NCI-H69 (cell line): Measurements from ENCODE around the gene UBE4B.
"Not testable (repeated sequence)": the region's sequence is repeated elsewhere in the genome, so short reads cannot be mapped to it uniquely, and the experiment has no call there.

Experiments
- DNase-seq: peaks from one replicate; lab custom pipeline; 2025; lab: John Stamatoyannopoulos, UW

UBE4B gene

DNA sequence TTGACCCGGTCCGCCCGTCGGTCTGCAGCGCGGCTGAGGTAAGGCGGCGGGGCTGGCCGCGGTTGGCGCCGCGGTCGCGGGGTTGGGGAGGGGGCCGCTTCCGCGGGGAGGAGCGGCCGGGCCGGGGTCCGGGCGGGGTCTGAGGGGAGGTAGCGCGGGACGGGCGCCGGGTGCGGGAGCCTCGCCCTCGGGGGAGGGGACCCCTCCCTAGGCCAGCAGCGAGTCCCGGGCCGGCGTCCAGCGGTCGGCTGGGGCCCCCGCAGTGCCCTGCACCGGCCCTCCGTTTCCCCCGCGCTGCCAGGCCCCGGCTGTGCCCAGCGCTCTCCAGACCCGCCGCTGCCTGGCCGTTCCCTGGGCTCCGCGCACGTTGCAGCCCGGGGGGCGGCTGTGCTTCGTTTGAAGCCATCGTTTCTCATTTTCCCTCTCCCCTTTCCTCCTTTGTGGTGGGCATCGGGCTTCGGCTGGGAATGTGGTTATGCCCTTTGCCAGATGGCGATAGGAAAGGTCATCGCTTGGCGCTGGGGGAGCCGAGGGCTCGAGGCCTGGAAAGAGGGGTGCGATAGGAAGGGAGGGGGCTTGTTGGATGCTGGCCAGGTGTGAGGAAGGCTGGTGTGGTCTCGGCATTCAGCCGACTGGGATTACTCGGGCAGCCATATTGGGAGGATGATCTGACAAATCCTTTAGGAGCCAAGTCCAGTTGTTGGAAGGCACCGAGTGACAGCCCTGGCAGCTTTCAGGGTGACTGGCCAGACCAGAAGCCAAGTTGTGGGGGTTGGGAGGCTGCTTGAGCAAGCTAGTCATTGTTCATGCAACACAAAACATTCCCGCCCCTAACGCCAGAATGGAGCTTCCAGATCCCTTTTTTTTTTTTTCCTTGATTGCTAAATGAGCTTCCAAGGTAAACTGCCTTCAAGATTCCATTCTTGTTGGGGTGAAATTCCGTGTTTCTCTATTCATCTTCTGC lies 178.4 kb downstream of the UBE4B start:
- peak; percentile 58 for DNase-seq

DNA sequence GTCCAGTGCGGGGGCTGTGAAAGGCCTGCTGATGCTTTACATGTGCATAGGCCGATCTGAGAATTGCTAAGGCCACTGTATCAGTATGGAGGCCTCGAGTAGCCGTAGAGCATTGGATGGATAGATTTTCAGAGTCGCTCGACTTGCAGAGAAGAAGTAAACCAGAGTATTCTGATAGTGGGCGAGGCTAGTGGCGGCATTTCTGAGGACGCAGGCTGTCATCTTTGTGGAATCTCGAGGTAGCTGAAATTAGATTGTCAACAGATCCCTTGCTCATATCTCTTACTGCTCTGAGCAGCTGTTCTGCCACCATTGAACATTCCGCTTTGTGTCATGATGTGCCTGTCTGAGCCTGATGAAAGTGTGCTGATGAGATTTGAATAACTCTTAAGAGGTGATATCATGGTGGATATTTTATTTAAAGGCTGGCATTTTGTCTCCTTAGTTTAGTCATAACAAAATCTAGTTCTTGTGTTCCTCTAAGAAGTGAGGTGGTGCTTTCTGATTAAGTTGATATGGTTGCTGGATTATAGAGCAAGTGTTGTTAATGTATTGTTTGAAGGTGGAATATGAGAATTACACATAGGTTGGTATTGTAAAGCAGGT lies 179.2 kb downstream of the UBE4B start:
- peak; percentile 44 for DNase-seq

DNA sequence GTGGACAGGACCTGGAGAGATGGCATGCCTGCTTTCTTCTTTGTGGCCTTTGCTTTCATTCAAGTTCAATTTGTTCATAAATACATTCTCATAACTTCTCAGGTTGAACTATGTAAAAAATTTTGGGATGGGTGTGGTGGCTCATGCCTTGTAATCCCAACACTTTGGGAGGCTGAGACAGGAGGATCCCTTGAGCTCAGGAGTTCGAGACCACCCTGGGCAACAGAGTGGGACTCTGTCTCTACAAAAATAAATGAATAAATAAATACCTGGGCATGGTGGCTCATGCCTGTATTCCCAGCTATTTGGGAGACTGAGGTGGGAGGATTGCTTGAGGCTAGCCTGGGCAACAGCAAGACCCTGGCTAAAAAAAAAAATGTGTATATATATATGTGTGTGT lies 179.7 kb downstream of the UBE4B start:
- no peak for DNase-seq

DNA sequence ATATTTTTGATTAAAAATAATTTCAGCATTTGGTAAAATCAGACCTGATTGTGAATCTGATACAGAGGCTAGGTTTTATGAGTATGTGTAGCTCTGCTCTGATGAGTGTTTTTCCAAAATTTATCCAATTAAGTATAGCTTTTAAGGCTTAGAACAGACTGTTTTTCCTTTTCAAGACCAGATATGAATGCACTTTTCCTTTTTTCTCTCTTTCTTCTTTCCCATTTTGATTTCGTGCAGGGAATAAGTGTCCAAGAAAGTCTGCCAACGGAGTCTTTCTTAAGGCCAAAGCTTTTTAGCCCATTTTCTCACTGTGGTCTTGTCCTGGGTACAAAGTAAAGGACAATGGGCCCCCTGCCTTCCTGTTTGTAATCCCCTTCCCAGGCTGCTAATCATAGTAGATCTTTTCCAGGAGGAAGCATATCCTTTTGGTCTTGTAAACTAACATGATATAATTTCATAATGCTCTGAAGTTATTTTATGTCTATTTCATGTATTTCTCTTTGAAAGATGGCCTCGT lies 180.5 kb downstream of the UBE4B start:
- peak; percentile 5 for DNase-seq

DNA sequence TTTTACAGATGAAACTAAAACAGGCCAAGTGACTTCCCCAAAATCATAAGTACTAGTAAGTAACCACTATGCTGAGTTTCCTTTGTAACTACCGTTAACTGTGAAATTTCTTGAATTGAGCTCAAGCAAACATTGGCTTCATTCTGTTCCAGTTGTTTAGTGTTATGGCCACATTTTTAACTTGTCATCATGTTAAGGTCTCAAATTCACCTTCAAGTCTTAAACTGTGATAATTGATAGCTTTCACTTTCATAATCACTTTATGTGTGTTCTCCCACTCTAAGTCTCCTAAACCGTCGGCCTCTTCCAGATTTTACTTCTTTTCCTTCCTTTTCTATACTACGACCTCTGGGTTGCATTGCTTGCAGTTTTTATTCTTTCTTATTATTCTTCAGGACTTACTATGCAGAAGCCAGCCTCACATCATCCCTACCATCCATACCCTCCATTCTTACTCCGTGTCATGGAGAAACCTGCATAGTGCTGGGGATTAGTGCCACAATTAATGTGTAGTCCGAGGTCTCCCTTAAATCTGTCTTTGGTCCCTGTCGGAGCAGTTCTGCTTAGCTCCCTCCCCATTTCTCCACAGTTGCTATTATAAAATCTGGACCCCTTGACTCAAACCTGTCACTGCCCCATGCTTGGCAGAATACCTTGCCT lies 183.5 kb downstream of the UBE4B start:
- no peak for DNase-seq

DNA sequence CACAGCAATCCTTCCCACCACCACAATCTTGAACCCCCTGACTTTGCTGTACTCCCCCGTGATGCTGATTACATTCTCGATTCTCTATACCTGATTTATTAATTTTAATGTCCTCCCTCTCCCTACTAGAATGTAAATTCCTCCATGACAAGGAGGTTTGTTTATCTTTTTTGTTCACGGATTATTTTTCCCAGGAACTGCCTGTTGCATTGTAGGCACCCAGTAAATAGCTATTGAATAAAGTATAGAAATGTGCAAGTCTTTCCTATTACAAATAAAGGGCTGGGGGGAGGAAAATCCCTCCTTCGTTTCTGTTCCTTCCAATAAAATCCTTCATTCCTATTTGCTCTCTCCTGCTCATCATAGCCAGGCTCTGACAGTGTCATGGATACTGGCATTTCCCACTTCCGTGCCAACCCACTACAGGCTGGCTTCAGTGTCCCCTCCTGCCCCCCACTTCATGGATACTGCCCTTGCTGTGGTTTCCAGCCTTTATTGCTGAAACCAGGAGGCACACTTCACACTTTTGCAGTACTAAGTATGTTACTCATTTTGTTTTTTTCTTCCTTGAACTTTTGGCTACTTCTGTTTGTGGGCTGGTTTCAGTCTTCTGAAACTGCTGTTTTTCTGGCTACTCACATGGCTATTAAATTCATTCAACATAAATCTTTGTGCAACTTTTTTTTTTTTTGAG lies 185.1 kb downstream of the UBE4B start:
- no peak for DNase-seq

DNA sequence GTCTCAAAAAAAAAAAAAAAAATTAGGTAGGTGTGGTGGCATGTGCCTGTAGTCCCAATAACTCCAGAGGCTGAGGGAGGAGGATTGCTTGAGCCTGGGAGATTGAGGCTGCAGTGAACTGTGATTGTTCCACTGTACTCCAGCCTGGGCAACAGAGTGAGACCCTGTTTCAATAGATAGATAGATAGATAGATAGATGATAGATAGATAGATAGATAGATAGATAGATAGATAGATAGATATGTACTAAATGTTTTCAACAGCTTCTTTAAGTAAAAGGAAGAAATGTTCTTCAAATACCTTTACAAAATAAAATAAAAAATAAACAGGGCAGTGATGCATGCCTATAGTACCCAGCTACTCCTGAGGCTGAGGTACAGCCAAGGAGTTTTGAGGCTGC lies 187.4 kb downstream of the UBE4B start:
- no peak for DNase-seq

DNA sequence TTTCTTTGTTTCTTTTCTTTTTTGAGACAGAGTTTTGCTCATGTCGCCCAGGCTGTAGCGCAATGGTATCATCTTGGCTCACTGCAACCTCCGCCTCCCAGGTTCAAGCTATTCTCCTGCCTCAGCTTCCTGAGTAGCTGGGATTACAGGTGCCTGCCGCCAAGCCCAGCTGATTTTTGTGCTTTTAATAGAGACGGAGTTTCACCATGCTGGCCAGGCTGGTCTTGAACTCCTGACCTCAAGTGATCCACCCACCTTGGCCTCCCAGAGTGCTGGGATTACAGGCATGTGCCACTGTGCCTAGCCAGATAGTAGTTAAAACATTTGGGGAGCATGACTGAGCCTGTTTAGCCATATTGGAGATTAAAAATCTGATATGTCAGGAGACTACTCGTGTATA lies 187.9 kb downstream of the UBE4B start:
- not testable (repeated sequence) for DNase-seq

DNA sequence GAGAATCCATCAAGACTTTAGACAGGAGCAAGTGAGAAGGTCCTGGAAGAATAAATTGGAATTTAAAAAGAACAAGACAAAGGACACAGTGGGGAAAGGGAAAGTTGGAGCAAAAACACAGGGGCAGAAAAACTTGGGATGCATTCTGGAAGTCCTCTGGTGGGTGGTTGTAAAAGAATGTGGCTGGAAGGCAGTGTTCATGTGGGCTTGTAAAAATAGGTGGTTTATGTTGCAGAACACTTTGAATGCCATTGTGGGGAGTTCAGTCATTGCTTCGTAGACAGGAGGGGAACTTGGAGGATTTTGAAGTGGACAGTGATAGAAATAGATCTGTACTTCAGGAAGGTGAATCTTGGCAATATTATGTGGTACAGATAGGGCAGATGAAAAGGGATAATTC lies 192.8 kb downstream of the UBE4B start:
- DNase-seq = no peak

DNA sequence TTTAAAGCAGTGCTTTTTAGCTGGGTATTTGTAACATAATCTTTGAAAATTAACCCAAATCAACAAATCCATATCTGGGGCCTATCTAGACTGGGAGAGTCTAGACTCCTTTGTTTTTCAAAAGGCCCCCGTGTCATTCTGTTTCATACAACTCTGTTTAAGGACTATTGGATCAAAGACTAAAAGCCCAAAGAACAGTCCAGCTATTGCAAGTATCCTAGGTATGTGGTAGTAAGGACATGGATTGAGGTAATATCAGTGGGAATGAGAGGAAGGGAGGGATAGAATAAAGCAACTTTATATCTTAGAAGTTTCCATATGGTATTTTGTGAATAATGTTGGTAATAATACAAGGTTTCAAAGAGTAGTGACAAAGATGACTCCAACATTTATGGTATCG lies 195.8 kb downstream of the UBE4B start:
- DNase-seq = no peak

DNA sequence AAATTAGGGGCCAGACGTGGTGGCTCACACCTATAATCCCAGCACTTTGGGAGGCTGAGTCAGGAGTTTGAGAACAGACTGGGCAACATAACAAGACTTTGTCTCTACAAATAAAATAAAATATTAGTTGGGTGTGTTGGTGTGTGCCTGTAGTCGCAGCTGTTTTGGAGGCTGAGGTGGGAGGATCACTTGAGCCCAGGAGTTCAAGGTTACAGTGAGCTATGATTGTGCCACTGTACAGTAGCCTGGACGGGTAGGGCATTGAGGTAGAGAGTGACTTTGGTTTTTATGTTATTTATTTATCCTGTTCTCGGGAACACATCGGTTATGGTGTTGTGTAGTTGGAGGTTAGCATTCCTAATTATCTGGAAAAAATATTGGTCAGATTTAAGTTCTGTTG lies 197.1 kb downstream of the UBE4B start:
- no peak for DNase-seq
